ENCODE measurements around the gene TBC1D8B.
"Not testable (repeated sequence)": the region's sequence is repeated elsewhere in the genome, so short reads cannot be mapped to it uniquely, and the experiment has no call there.

The TBC1D8B gene

GRCh38 chrX:106802388-106803275 is at the start of gene TBC1D8B:
TBC1D8B (plus strand) TSS chrX:106802673; CDS start chrX:106802854, 181 bp downstream.
- Mint-ChIP-seq H3K27me3 (peaks cover 20 to 32% of the 10 kb centered on the region in 2 donors), H3K4me3 (peak within 1 kb of the TSS; percentile 95 to 98), H3K36me3 (peaks cover 0 to 3% of the 10 kb centered on the region in 2 donors), H3K4me1 (peaks cover 14 to 15% of the 10 kb centered on the region in 2 donors), H3K27ac (peak within 1 kb of the TSS; percentile 31), H3K9me3 (peaks cover 0 to 8% of the 10 kb centered on the region in 2 donors)
- DNase-seq (peak; percentile 9), ATAC-seq (replicated peaks) (peak; percentile 91 to 95)

- H3K4me1 Mint-ChIP-seq; H3K27me3 Mint-ChIP-seq; ATAC-seq (replicated peaks); DNase-seq; H3K4me3 Mint-ChIP-seq; H3K36me3 Mint-ChIP-seq; H3K27ac Mint-ChIP-seq; H3K9me3 Mint-ChIP-seq: not testable (repeated sequence)
These were observed 33.2 kb upstream of the TBC1D8B start for GRCh38 chrX:106769288-106769687.

GRCh38 chrX:106774981-106775380 is 27.5 kb upstream of the TBC1D8B start:
- Mint-ChIP-seq H3K4me3 (no peak overlapping the region), H3K27ac (no peak overlapping the region), H3K27me3 (peaks cover 4 to 7% of the 10 kb centered on the region in 2 donors), H3K9me3 (no peaks in the 10 kb centered on the region), H3K4me1 (no peaks in the 10 kb centered on the region), H3K36me3 (no peaks in the 10 kb centered on the region)
- ATAC-seq (replicated peaks), result no peak
- no peak for DNase-seq

GRCh38 chrX:106780264-106780663 is 22.2 kb upstream of the TBC1D8B start:
- Mint-ChIP-seq H3K9me3 (peaks cover 0 to 1% of the 10 kb centered on the region in 2 donors), H3K4me3 (no peak overlapping the region), H3K27ac (no peak overlapping the region), H3K4me1 (no peaks in the 10 kb centered on the region), H3K27me3 (peaks cover 8 to 10% of the 10 kb centered on the region in 2 donors), H3K36me3 (no peaks in the 10 kb centered on the region)
- no peak for DNase-seq
- ATAC-seq (replicated peaks), result no peak

GRCh38 chrX:106780664-106781377 is 21.7 kb upstream of the TBC1D8B start:
- Mint-ChIP-seq H3K4me1 (no peaks in the 10 kb centered on the region), H3K36me3 (no peaks in the 10 kb centered on the region), H3K27me3 (peaks cover 13% of the 10 kb centered on the region in 2 donors), H3K27ac (no peak overlapping the region), H3K4me3 (no peak overlapping the region), H3K9me3 (peaks cover 0 to 2% of the 10 kb centered on the region in 2 donors)
- ATAC-seq (replicated peaks) (no peak), DNase-seq (no peak)

- Mint-ChIP-seq H3K36me3 (no peaks in the 10 kb centered on the region), H3K9me3 (peaks cover 0 to 2% of the 10 kb centered on the region in 2 donors), H3K27me3 (peaks cover 13 to 17% of the 10 kb centered on the region in 2 donors), H3K4me1 (no peaks in the 10 kb centered on the region), H3K4me3 (no peak overlapping the region), H3K27ac (no peak overlapping the region)
- ATAC-seq (replicated peaks) (no peak), DNase-seq (no peak)
These were observed 18.8 kb upstream of the TBC1D8B start for GRCh38 chrX:106783716-106784115.

GRCh38 chrX:106791495-106791894 is 11.0 kb upstream of the TBC1D8B start:
- ATAC-seq (replicated peaks) (no peak), DNase-seq (no peak)
- Mint-ChIP-seq H3K36me3 (no peaks in the 10 kb centered on the region), H3K9me3 (no peaks in the 10 kb centered on the region), H3K27ac (no peak overlapping the region), H3K27me3 (peaks cover 6 to 8% of the 10 kb centered on the region in 2 donors), H3K4me1 (no peaks in the 10 kb centered on the region), H3K4me3 (no peak overlapping the region)

GRCh38 chrX:106802063-106802387 is 448 bp upstream of the TBC1D8B start:
- DNase-seq, result no peak
- peak; percentile 30 to 39 for ATAC-seq (replicated peaks)
- Mint-ChIP-seq H3K27ac (no peak overlapping the region), H3K36me3 (peaks cover 0 to 3% of the 10 kb centered on the region in 2 donors), H3K9me3 (peaks cover 0 to 8% of the 10 kb centered on the region in 2 donors), H3K4me1 (peaks cover 14 to 15% of the 10 kb centered on the region in 2 donors), H3K27me3 (peaks cover 20 to 32% of the 10 kb centered on the region in 2 donors), H3K4me3 (peak overlapping the region; percentile 95 to 98)

GRCh38 chrX:106811131-106811910 is 8.8 kb downstream of the TBC1D8B start:
- Mint-ChIP-seq H3K36me3 (no peaks in the 10 kb centered on the region), H3K4me3 (no peak overlapping the region), H3K27ac (no peak overlapping the region), H3K27me3 (peaks cover 0 to 6% of the 10 kb centered on the region in 2 donors), H3K4me1 (no peaks in the 10 kb centered on the region), H3K9me3 (no peaks in the 10 kb centered on the region)
- no peak for DNase-seq
- ATAC-seq (replicated peaks), result no peak

- not testable (repeated sequence) for H3K27ac Mint-ChIP-seq; H3K9me3 Mint-ChIP-seq; H3K27me3 Mint-ChIP-seq; ATAC-seq (replicated peaks); H3K36me3 Mint-ChIP-seq; H3K4me3 Mint-ChIP-seq; DNase-seq; H3K4me1 Mint-ChIP-seq
These were observed 10.5 kb downstream of the TBC1D8B start for GRCh38 chrX:106812930-106813329.

- not testable (repeated sequence) for H3K4me1 Mint-ChIP-seq; ATAC-seq (replicated peaks); H3K27me3 Mint-ChIP-seq; H3K36me3 Mint-ChIP-seq; H3K27ac Mint-ChIP-seq; H3K4me3 Mint-ChIP-seq; DNase-seq; H3K9me3 Mint-ChIP-seq
These were observed 11.6 kb downstream of the TBC1D8B start for GRCh38 chrX:106814093-106814492.

GRCh38 chrX:106862972-106863688 is 60.7 kb downstream of the TBC1D8B start:
- Mint-ChIP-seq H3K4me3 (no peak overlapping the region), H3K9me3 (peaks cover 0 to 6% of the 10 kb centered on the region in 2 donors), H3K27ac (no peak overlapping the region), H3K4me1 (no peaks in the 10 kb centered on the region), H3K27me3 (peaks cover 0 to 8% of the 10 kb centered on the region in 2 donors), H3K36me3 (peaks cover 0 to 2% of the 10 kb centered on the region in 2 donors)
- DNase-seq (peak; percentile 11), ATAC-seq (replicated peaks) (peak; percentile 33 to 72)

GRCh38 chrX:106863697-106864096 is 61.2 kb downstream of the TBC1D8B start:
- Mint-ChIP-seq H3K27ac (no peak overlapping the region), H3K4me3 (no peak overlapping the region), H3K4me1 (no peaks in the 10 kb centered on the region), H3K36me3 (peaks cover 0 to 2% of the 10 kb centered on the region in 2 donors), H3K9me3 (peaks cover 0 to 6% of the 10 kb centered on the region in 2 donors), H3K27me3 (peaks cover 0 to 8% of the 10 kb centered on the region in 2 donors)
- no peak for DNase-seq
- no peak for ATAC-seq (replicated peaks)
